Measurements from ENCODE around the gene PSMB7.

Gene PSMB7

DNA sequence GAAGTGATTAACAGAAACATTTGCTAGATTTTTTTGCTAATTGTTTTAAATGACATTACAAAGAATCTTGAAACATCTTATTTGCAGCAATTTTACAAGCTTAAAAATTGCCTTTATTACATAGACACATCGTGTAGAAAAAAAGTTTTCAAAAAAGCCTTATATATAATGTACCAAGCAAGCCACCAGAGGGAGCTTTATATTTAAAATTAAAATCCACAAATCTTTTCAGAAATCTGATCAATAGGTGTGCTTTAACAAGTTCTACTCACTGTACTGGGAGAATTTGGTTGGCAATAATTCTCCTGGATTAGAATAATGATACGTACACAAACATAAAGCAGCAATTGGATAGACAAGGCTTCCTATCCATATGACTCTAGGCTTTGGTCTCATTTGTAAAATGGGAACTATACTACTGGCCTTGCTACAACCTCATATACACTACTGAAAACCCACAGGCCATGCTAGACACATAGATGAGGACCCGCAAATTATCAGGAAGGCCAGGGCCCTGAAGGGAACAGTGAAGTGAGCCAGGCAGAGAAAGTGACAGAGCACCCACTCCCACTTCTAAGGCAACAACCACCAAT lies 4.8 kb downstream of the PSMB7 start:
- no peak for DNase-seq

DNA sequence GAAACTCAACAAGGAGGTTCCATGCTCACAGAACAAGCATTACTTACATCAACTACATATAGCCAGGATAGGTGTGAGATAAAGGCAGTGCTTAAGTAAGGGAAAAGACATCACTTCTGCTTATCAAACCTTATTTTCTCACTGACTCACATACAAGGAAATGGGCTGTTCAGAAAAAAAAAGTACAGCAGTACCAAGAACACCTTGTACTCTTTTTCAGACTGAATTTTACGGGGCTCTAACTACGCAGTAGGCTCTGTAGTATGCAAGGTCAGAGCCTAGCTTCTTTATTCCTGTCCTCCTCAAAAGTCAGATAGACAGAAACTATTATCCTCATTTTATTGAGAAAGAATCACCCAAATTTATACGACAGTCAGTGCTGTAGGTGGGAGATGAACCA lies 5.8 kb downstream of the PSMB7 start:
- DNase-seq = no peak

- DNase-seq = no peak
Measured at GRCh38 chr9:124403246-124403645, 12.0 kb downstream of the PSMB7 start.

- no peak for DNase-seq
Measured at GRCh38 chr9:124399968-124400940, 15.0 kb downstream of the PSMB7 start.

GRCh38 chr9:124399323-124399967 lies 15.8 kb downstream of the PSMB7 start:
- no peak for DNase-seq

GRCh38 chr9:124398191-124398935 lies 16.9 kb downstream of the PSMB7 start:
- DNase-seq = no peak

GRCh38 chr9:124395826-124396225 lies 19.4 kb downstream of the PSMB7 start:
- DNase-seq = no peak

GRCh38 chr9:124394596-124394995 lies 20.6 kb downstream of the PSMB7 start:
- no peak for DNase-seq

DNA sequence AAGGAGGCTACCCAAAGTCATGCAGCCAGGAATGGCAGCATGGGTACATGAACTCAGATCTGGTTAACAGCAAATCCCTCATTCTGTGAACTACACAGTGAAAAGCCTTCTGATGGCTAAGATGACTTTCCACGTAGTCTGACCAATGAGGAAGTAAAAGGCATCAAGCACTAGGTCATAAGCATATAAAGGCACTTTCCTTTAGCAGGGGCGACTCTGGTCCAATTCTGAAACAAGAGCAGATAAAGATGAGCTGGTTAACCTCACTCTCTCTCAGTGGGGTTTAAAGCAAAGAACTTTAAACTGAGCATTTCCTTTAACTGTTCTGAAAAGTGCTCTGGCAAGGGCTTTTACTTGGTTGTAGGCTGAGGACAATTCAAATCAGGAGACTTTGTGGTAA lies 21.1 kb downstream of the PSMB7 start:
- DNase-seq = no peak

DNA sequence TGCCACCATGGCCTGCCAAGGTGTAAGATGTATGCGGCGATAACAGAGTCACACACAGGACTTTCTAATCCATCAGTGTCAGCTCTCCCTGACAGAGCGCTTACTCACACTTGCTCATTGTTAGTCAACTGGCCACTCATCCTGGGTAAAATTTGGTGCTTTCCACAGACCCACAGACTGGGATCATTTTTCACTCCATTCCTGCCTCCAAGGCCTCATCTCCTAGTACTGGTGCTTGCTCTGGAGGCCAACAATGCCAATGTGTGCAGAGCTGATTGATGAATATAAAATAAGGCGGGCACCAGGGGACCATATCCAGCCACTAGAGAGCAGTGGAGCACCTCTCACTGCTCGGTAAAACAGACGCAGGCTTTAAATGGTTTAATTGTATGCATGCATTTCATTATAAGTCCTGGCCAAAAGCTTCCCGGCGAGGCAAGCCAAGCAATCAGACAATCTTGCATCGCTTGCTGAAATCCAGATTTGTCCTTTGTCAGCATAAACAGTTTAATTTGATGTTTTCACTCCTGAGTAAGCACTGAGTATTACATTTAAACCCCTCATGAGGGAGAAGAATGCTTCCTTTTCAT lies 22.3 kb downstream of the PSMB7 start:
- peak; percentile 27 to 62 for DNase-seq

DNA sequence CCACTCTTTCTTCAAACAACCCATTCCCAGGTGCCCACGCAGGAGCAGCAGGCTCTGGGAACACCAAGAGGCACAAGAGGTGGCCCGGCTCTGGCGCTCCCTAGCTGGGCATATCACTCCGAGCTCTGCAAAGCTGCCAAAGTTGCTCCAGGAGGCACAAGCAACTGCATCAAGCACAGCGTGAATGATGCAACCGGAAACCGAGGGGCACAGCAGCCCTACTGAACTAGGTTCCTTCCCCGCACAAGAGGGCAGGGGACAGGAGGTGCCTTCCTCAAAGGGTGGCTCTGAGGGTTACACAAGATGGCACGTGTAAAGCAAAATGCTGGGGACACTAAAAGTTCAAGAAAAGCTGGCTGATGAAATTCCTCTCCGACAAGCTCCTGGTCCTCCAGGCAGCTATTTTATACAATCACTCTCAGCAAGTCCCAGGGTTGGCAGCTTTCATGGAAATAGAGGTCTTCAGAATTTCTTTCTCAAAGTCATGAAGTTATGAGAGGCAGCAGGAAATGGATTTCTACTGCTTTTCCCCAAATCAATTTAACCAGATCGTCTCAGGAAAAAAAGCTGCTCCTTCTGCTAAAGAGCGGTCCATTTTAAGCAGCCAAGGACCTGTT lies 22.9 kb downstream of the PSMB7 start:
- DNase-seq = no peak

- no peak for DNase-seq
Measured at GRCh38 chr9:124390794-124391658, 24.2 kb downstream of the PSMB7 start.

DNA sequence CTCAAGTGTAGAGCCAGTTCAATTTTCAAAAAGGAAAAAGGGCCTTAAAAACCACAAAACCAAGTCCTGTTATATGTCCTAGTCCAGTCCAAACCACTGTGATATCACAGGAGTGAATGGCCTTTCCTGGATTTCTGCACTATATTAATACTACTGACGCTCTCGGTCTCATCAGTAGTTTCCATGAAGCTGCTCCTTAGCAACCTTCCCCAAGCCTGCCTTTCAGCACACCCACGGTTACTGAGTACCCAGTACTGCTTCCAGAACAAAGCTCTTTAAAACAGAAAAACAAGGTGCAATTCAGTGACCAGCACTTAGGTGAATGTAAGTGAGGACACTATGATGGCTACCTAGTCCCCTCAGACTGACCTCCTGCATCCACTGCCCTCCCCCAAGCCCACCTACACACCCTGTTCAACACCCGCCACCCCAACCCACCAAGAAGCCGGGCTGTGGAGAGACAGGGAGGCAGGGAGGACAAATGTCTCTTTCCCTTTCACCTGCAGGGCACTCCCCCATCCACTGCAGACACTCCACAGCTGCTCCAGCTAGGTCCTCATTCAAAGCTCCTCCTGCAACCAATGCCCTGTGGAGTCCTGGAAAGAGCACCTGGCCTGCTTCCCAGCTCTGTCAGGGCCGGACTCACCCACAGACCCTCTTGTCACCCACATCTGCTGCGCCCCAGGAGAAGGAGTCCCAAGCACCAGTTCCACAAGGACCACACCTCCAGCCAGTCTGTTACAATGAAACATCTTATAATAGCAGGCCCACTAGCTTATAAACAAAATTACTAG lies 25.9 kb downstream of the PSMB7 start:
- peak; percentile 12 to 34 for DNase-seq

DNA sequence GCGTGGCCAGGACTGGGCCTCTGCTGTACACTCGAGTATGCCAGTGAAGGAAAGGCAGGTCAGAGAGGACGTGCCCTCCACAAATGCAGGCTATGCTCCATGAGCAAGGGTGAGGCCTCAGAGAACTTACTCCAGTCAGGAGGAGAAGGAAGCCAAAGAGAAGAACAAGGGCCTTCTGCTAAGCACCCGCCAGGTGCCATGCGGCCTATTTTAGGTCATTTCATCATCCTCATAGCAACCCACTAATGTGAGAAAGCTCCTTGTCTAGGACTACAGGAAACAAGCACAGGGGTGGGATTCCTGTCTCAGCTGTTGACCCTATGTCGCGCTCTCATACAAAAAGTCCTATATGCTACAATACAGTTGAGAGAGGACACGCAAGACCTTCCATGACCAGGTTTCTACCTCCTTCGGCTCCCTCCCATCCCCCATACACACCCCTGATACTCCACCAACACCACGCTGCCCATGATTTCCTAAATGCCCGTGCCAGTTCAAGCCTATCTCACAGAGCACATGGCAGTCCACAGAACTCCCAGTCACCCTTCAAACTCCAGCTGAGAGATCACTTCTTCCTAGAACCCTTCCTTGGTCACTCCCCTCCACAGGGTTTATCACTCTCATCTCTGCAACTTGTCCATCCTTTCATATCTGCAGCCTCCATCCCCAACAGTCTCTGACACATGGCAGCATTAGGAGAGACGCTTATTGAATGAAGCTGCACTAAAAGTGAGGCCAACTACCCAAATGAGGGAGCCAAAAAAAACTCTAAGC lies 26.8 kb downstream of the PSMB7 start:
- DNase-seq = no peak

DNA sequence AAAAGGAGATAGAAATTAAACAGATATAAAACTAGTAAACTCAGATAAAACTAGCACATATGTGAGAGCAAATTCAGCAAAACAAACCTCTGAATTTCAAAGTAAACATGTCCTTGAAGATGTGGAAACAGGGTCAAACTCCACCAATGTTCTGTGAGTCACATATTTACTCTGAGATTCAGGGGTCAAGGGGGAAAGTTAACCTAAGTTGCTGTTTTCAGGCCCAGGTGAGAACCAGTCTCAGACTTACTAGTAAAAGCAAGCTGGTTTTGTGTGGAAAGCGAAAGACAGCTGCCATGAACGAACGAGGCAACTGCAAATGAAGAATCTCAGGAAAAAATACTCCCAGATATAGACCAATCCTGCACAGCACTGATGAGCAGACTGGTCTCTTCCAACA lies 29.0 kb downstream of the PSMB7 start:
- no peak for DNase-seq

- DNase-seq = peak in 1 of 2 experiments; percentile 49
Measured at GRCh38 chr9:124385623-124386022, 29.6 kb downstream of the PSMB7 start.

DNA sequence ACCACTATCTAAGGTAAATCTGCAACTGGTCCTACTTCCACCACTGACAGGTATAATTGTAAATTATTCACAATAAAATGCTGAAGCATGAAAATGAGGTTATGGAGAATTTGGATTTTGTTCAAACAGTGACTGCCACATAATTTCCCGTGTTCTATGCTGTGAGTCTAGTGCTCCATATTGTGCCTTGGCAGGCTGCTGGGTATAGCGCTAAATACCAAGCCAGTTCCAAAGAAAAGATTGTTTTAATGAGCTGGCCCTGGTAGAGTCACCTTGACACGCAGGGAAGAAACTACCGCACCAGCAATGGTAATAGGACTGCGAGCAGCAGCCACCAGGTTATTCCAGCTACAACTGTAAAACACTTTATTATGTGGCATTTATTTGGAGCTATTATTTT lies 30.4 kb downstream of the PSMB7 start:
- peak; percentile 9 to 67 for DNase-seq

- DNase-seq = peak in 1 of 2 experiments; percentile 7
Measured at GRCh38 chr9:124384210-124384609, 31.0 kb downstream of the PSMB7 start.

- peak in 1 of 2 experiments; percentile 7 for DNase-seq
Measured at GRCh38 chr9:124381170-124381945, 33.9 kb downstream of the PSMB7 start.

Data from NCI-H2081 (cell line).